HCT116 (cell line): ENCODE data around the gene NUDT13. TPM values are rescaled to one million over a fixed set of nuclear protein-coding genes. Genes with fewer than 3 reads are reported as not detected.

Source experiments
- ATAC-seq: fragments of 200-7000 bp; cut with Tn5 transposase; 2 replicates; pipeline ENCODE4 v1.9.1; 2020; ENCODE audit warnings: mild to moderate bottlenecking, moderate library complexity
- BruUV-seq: library from RNA; stranded (reverse); fragments of 400-500 nt; replicated peaks from 2 replicates; lab custom pipeline; 2021; lab: Mats Ljungman, UMichigan
- CTCF ChIA-PET: fragments of 300-600 bp; sonication (Branson Sonifier 250); formaldehyde crosslinking; loops from one replicate; lab custom pipeline; 2021; ENCODE audit warnings: antibody characterized with exemption; lab: Charles Lee
- POLR2A ChIA-PET: fragments of 300-600, 350-600 bp; sonication (Branson Sonifier 250); formaldehyde crosslinking; loops from one replicate; lab custom pipeline; 2021; ENCODE audit warnings: antibody characterized with exemption; lab: Charles Lee
- RAD21 ChIA-PET, 2 experiments: fragments of 300-600 bp; sonication (Branson Sonifier 250); formaldehyde crosslinking; loops; one replicate each; lab custom pipeline; 2023; ENCODE audit warnings: low total read pairs in 2 of 2; ENCODE audit not compliant: uncharacterized antibody in 2 of 2, unreplicated experiment in 2 of 2, low non-redundant PET in 1 of 2; lab: Charles Lee
- DNase-seq: peaks from one replicate; pipeline ENCODE4 v3.0.0-alpha.2; 2010; ENCODE audit warnings: low read depth, low spot score
- H2AFZ ChIP-seq: fragments of 200-600 bp; shearing (Covaris generic), sonication (generic); 2 replicates; pipeline ENCODE4 v1.6.1; 2017; ENCODE audit warnings: low read depth, mixed run types, mixed read lengths, antibody characterized with exemption, low read length; ENCODE audit not compliant: poor library complexity, severe bottlenecking
- H3K27ac ChIP-seq: 2 replicates; pipeline ENCODE4 v1.5.1; 2012; ENCODE audit warnings: low read depth, low read length
- H3K27me3 ChIP-seq: fragments of 200-600 bp; sonication (generic); 2 replicates; pipeline ENCODE4 v1.6.1; 2016; ENCODE audit warnings: mixed run types, low read length, mixed read lengths; ENCODE audit not compliant: insufficient read depth
- H3K36me3 ChIP-seq, 2 experiments: fragments of 200-500 bp in 1 of 2; fragments of 200-600 bp in 1 of 2; sonication (Bioruptor generic) in 1 of 2; sonication (generic) in 1 of 2; 2 replicates each; pipeline versions ENCODE4 v1.5.1 to v1.6.1; 2014 to 2016; ENCODE audit warnings: low read length in 2 of 2, inconsistent platforms in 1 of 2, mixed read lengths in 1 of 2, mixed run types in 1 of 2; ENCODE audit not compliant: insufficient read depth in 2 of 2, control insufficient read depth in 1 of 2
- H3K4me1 ChIP-seq, 2 experiments: fragments of 200-600 bp in 1 of 2; sonication (generic) in 1 of 2; 2 replicates each; pipeline versions ENCODE4 v1.5.1 to v1.6.1; 2012 to 2017; ENCODE audit warnings: low read length in 2 of 2, inconsistent platforms in 1 of 2, mild to moderate bottlenecking in 1 of 2, mixed read lengths in 1 of 2, mixed run types in 1 of 2, moderate library complexity in 1 of 2; ENCODE audit not compliant: insufficient read depth in 2 of 2, control insufficient read depth in 1 of 2
- H3K4me2 ChIP-seq: fragments of 200-600 bp; sonication (generic); 2 replicates; pipeline ENCODE4 v1.6.1; 2017; ENCODE audit warnings: mixed run types, low read length, mixed read lengths
- H3K4me3 ChIP-seq, 2 experiments: fragments of 200-600 bp in 1 of 2; sonication (generic) in 1 of 2; replicated peaks in 1 of 2; 2 replicates each; pipeline ENCODE4 v1.5.1; 2011 to 2016; ENCODE audit warnings: low read length in 2 of 2, control low read depth in 1 of 2, low read depth in 1 of 2, mild to moderate bottlenecking in 1 of 2, mixed read lengths in 1 of 2, mixed run types in 1 of 2
- H3K79me2 ChIP-seq: fragments of 200-600 bp; sonication (generic); 2 replicates; pipeline ENCODE4 v1.6.1; 2017; ENCODE audit warnings: mild to moderate bottlenecking, mixed run types, low read length, moderate library complexity, mixed read lengths; ENCODE audit not compliant: insufficient read depth
- H3K9ac ChIP-seq: fragments of 200-600 bp; sonication (generic); 2 replicates; pipeline ENCODE4 v1.6.1; 2016; ENCODE audit warnings: low read length, mixed read lengths
- H3K9me2 ChIP-seq: fragments of 200-600 bp; sonication (generic), shearing (Covaris generic); 2 replicates; pipeline ENCODE4 v1.6.1; 2017; ENCODE audit warnings: mixed run types, mild to moderate bottlenecking, moderate library complexity; ENCODE audit not compliant: insufficient read depth
- H3K9me3 ChIP-seq, 2 experiments: fragments of 200-500 bp in 1 of 2; fragments of 200-600 bp in 1 of 2; sonication (Bioruptor generic) in 1 of 2; sonication (generic) in 1 of 2; 2 replicates each; pipeline ENCODE4 v1.6.1; 2014 to 2017; ENCODE audit warnings: low read length in 2 of 2, mixed read lengths in 2 of 2, inconsistent platforms in 1 of 2, low read depth in 1 of 2, mild to moderate bottlenecking in 1 of 2, mixed run types in 1 of 2, moderate library complexity in 1 of 2; ENCODE audit not compliant: control insufficient read depth in 1 of 2, insufficient read depth in 1 of 2
- H4K20me1 ChIP-seq: fragments of 200-600 bp; sonication (generic), shearing (Covaris generic); 2 replicates; pipeline ENCODE4 v1.6.1; 2017; ENCODE audit warnings: mixed run types, mild to moderate bottlenecking, moderate library complexity; ENCODE audit not compliant: insufficient read depth
- ATF3 ChIP-seq: IDR thresholded peaks from 2 replicates; pipeline ENCODE4 v1.6.1; 2012
- CEBPB ChIP-seq: IDR thresholded peaks from 2 replicates; pipeline ENCODE4 v1.6.1; 2012; ENCODE audit warnings: low read depth
- FOSL1 ChIP-seq: IDR thresholded peaks from 2 replicates; pipeline ENCODE4 v1.6.1; 2012; ENCODE audit warnings: low read depth
- JUND ChIP-seq: IDR thresholded peaks from 2 replicates; pipeline ENCODE4 v1.6.1; 2012
- MAX ChIP-seq: IDR thresholded peaks from 2 replicates; pipeline ENCODE4 v1.6.1; 2012
- RAD21 ChIP-seq: IDR thresholded peaks from 2 replicates; pipeline ENCODE4 v1.6.1; 2012; ENCODE audit warnings: low read depth, mild to moderate bottlenecking
- SIN3A ChIP-seq: IDR thresholded peaks from 2 replicates; pipeline ENCODE4 v1.6.1; 2012; ENCODE audit warnings: low read depth
- SP1 ChIP-seq: IDR thresholded peaks from 2 replicates; pipeline ENCODE4 v1.6.1; 2012; ENCODE audit warnings: low read depth
- SRF ChIP-seq: IDR thresholded peaks from 2 replicates; pipeline ENCODE4 v1.6.1; 2012; ENCODE audit warnings: low read depth
- YY1 ChIP-seq: IDR thresholded peaks from 2 replicates; pipeline ENCODE4 v1.6.1; 2011; ENCODE audit warnings: low read length, low read depth, moderate library complexity, mild to moderate bottlenecking; ENCODE audit not compliant: insufficient replicate concordance; ENCODE audit errors: extremely low read depth
- ZNF274 ChIP-seq: fragments of 200-500 bp; sonication (Bioruptor generic); IDR thresholded peaks from 2 replicates; pipeline ENCODE4 v1.6.1; 2014; ENCODE audit warnings: mild to moderate bottlenecking, low read depth, low read length, inconsistent platforms
- intact Hi-C: fragments of 100-400 bp; cut with micrococcal nuclease; formaldehyde crosslinking; loops from 2 replicates; pipeline ENCODE4 v1.10.0; 2022
- total RNA-seq: library from RNA; stranded (reverse); gene quantifications from one replicate; pipeline ENCODE4 v1.2.1, GENCODE V29; 2021; ENCODE audit not compliant: unreplicated experiment
- TF ChIP-seq, protein P1 (sequence below), 3 experiments: fragments of 200-600 bp in 1 of 3; sonication (generic) in 1 of 3; IDR thresholded peaks in 2 of 3; conservative IDR thresholded peaks in 1 of 3; 2 replicates each; pipeline ENCODE4 v1.5.1; 2012 to 2017; ENCODE audit warnings: low read depth in 2 of 3, low read length in 2 of 3, antibody characterized with exemption in 1 of 3, borderline replicate concordance in 1 of 3, control low read depth in 1 of 3, mild to moderate bottlenecking in 1 of 3, mixed read lengths in 1 of 3, mixed run types in 1 of 3, moderate library complexity in 1 of 3; ENCODE audit not compliant: insufficient read depth in 1 of 3

The NUDT13 gene
- total RNA-seq, 1 experiment from 2014 or later = 1.2 TPM

- POLR2A ChIA-PET = no interaction called here
- Histone ChIP-seq H3K79me2 (peaks cover 67% of the 10 kb centered on the region), H3K4me3 (no peak overlapping the region)
These were observed 51.4 kb downstream of the NUDT13 start for GRCh38 chr10:73161662-73162061.

More at GRCh38 chr10:73161662-73162061, 51.4 kb downstream of the NUDT13 start:
- no peaks in the 10 kb centered on the region for H3K4me1 ChIP-seq
- no peaks in the 10 kb centered on the region for H3K9me3 ChIP-seq
- BruUV-seq = no TSS peak
- H3K36me3 ChIP-seq = peaks cover 9 to 18% of the 10 kb centered on the region in 2 experiments; a peak in 3 of 4 replicates
- no peak overlapping the region for H3K4me2 ChIP-seq
- no peaks in the 10 kb centered on the region for H3K9me2 ChIP-seq
- H3K27me3 ChIP-seq = no peaks in the 10 kb centered on the region
- H3K27ac ChIP-seq = no peak overlapping the region
- CTCF ChIA-PET = interaction anchor here (0.9 kb wide), 1 partner anchor 65 kb away, joined by 3 read pairs; the partner anchor contains the start of gene P4HA1
- intact Hi-C loops = loop anchor here (10.0 kb wide), 1 partner anchor 797 kb away; no protein-coding TSS in a partner anchor
- no peak overlapping the region for H3K9ac ChIP-seq
- H4K20me1 ChIP-seq = no peaks in the 10 kb centered on the region
- TF ChIP-seq MAX (no peak), FOSL1 (no peak), RAD21 (no peak), SRF (no peak), CEBPB (no peak), ATF3 (no peak), SP1 (no peak), ZNF274 (no peak), SIN3A (no peak), YY1 (no peak), JUND (no peak)
- TF ChIP-seq, protein P1, sequence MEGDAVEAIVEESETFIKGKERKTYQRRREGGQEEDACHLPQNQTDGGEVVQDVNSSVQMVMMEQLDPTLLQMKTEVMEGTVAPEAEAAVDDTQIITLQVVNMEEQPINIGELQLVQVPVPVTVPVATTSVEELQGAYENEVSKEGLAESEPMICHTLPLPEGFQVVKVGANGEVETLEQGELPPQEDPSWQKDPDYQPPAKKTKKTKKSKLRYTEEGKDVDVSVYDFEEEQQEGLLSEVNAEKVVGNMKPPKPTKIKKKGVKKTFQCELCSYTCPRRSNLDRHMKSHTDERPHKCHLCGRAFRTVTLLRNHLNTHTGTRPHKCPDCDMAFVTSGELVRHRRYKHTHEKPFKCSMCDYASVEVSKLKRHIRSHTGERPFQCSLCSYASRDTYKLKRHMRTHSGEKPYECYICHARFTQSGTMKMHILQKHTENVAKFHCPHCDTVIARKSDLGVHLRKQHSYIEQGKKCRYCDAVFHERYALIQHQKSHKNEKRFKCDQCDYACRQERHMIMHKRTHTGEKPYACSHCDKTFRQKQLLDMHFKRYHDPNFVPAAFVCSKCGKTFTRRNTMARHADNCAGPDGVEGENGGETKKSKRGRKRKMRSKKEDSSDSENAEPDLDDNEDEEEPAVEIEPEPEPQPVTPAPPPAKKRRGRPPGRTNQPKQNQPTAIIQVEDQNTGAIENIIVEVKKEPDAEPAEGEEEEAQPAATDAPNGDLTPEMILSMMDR (IDR thresholded peaks at IDR 0.05 in 2 of 3, conservative IDR thresholded peaks at IDR 0.05 in 1 of 3; ENCODE audit: borderline replicate concordance in 1 of 3, insufficient read depth in 1 of 3, low read depth in 2 of 3, low read length in 2 of 3) = no peak
- no peak for ATAC-seq
- H2AFZ ChIP-seq = no peak overlapping the region
- DNase-seq = no peak
- RAD21 ChIA-PET = no interaction called here
